HepG2 (cell line): ENCODE results near the gene LMBRD2. TPM values are rescaled to one million over a fixed set of nuclear protein-coding genes. Genes with fewer than 3 reads are reported as not detected.
A peak's percentile ranks its signal among the peaks of the same experiment; 100 is the strongest.

Experiments used
- CBX1 ChIP-seq: IDR thresholded peaks from one replicate; pipeline ENCODE4 v1.6.1; 2016; ENCODE audit warnings: antibody characterized with exemption, low read depth
- EZH2 ChIP-seq: conservative IDR thresholded peaks from 2 replicates; pipeline ENCODE4 v1.6.1; 2012; ENCODE audit warnings: mild to moderate bottlenecking, low read depth, low read length, moderate library complexity
- KDM2A ChIP-seq: sonication (generic); formaldehyde crosslinking; IDR thresholded peaks from 2 replicates; pipeline ENCODE4 v1.4.0; 2020; ENCODE audit warnings: low read depth, missing genetic modification reagents, borderline replicate concordance
- KDM5B ChIP-seq: sonication (generic); formaldehyde crosslinking; IDR thresholded peaks from 2 replicates; pipeline ENCODE4 v1.4.0; 2020; ENCODE audit warnings: missing genetic modification reagents, mild to moderate bottlenecking, borderline replicate concordance
- MAZ ChIP-seq, 2 experiments: sonication (generic) in 1 of 2; formaldehyde crosslinking in 1 of 2; IDR thresholded peaks; 2 replicates each; pipeline versions ENCODE4 v1.5.0 to v1.6.1; 2012 to 2020; ENCODE audit warnings: low read depth in 2 of 2, mild to moderate bottlenecking in 2 of 2, borderline replicate concordance in 1 of 2, improper control_type of control experiment in 1 of 2, low read length in 1 of 2, missing genetic modification reagents in 1 of 2, moderate library complexity in 1 of 2
- MTA3 ChIP-seq: sonication (generic); formaldehyde crosslinking; IDR thresholded peaks from 2 replicates; pipeline ENCODE4 v1.4.0; 2020; ENCODE audit warnings: missing genetic modification reagents
- PTBP1 ChIP-seq: fragments of 200-400 bp; formaldehyde crosslinking; IDR thresholded peaks from 2 replicates; pipeline ENCODE4 v1.6.1; 2018; ENCODE audit warnings: low read length, low read depth; ENCODE audit not compliant: poor library complexity, severe bottlenecking
- RARA ChIP-seq: IDR thresholded peaks from 2 replicates; pipeline ENCODE4 v1.6.1; 2016; ENCODE audit warnings: missing genetic modification reagents, missing compliant biosample characterization
- SKI ChIP-seq: fragments of 450-650 bp; IDR thresholded peaks from one replicate; pipeline ENCODE4 v1.6.1; 2018; ENCODE audit warnings: mild to moderate bottlenecking; ENCODE audit not compliant: partially characterized antibody
- TGIF2 ChIP-seq: IDR thresholded peaks from 2 replicates; pipeline ENCODE4 v1.6.1; 2016; ENCODE audit warnings: control low read depth, missing compliant biosample characterization
- ZNF20 ChIP-seq: sonication (generic); formaldehyde crosslinking; IDR thresholded peaks from 2 replicates; pipeline ENCODE4 v1.4.0; 2020; ENCODE audit warnings: mild to moderate bottlenecking, moderate library complexity, missing genetic modification reagents
- ZNF263 ChIP-seq: sonication (generic); formaldehyde crosslinking; IDR thresholded peaks from 2 replicates; pipeline ENCODE4 v1.4.0; 2020; ENCODE audit warnings: missing genetic modification reagents
- ZNF562 ChIP-seq: sonication (generic); formaldehyde crosslinking; IDR thresholded peaks from 2 replicates; pipeline ENCODE4 v1.8.0; 2022; ENCODE audit warnings: missing genetic modification reagents, borderline replicate concordance
- polyA plus RNA-seq, 8 experiments: library from polyadenylated mRNA; depleted of rRNA in 3 of 8; stranded (reverse) in 7 of 8; unstranded in 1 of 8; fragments of >200 nt; fragmentation: Illumina TruSeq in 4 of 8; extraction: Trizol in 4 of 8; gene quantifications; 2 replicates each; pipeline versions ENCODE4 v1.2.1 to v1.2.3, GENCODE V29; 2011 to 2016; ENCODE audit warnings: low read depth in 4 of 8, missing spikeins in 1 of 8, mixed read lengths in 1 of 8; ENCODE audit not compliant: insufficient read depth in 1 of 8
- total RNA-seq, 5 experiments: library from RNA; depleted of rRNA; stranded (reverse); fragments of >200 nt; fragmentation: Illumina TruSeq; extraction: Trizol; gene quantifications; 2 replicates each; pipeline ENCODE4 v1.2.3, GENCODE V29; 2016; ENCODE audit warnings: low read depth in 1 of 5
- TF ChIP-seq, protein P1 (sequence below): sonication (generic); formaldehyde crosslinking; IDR thresholded peaks from 2 replicates; pipeline ENCODE4 v1.4.0; 2020; ENCODE audit warnings: missing genetic modification reagents
- TF ChIP-seq, protein P2 (sequence below): sonication (generic); formaldehyde crosslinking; IDR thresholded peaks from 2 replicates; pipeline ENCODE4; 2020; ENCODE audit warnings: missing genetic modification reagents, mild to moderate bottlenecking, borderline replicate concordance
- TF ChIP-seq, protein P3 (sequence below), 2 experiments: sonication (generic) in 1 of 2; formaldehyde crosslinking in 1 of 2; IDR thresholded peaks; 2 replicates each; pipeline versions ENCODE4 v1.5.1 to v1.6.1; 2011 to 2020; ENCODE audit warnings: borderline replicate concordance in 1 of 2, low read depth in 1 of 2, low read length in 1 of 2, mild to moderate bottlenecking in 1 of 2, missing genetic modification reagents in 1 of 2, moderate library complexity in 1 of 2
- TF ChIP-seq, protein P4 (sequence below): sonication (generic); formaldehyde crosslinking; conservative IDR thresholded peaks from 2 replicates; pipeline ENCODE4 v1.5.0; 2020; ENCODE audit warnings: missing genetic modification reagents
- TF ChIP-seq, protein P5 (sequence below): IDR thresholded peaks from 2 replicates; pipeline ENCODE4 v1.6.1; 2016; ENCODE audit warnings: missing compliant biosample characterization, missing genetic modification reagents, borderline replicate concordance

LMBRD2 gene
- total and polyA plus RNA-seq, 2 of the 13 experiments (the other 11 are each of a cell fraction or from before 2014, with no cell fraction given): 2.0 to 4.7 TPM

DNA sequence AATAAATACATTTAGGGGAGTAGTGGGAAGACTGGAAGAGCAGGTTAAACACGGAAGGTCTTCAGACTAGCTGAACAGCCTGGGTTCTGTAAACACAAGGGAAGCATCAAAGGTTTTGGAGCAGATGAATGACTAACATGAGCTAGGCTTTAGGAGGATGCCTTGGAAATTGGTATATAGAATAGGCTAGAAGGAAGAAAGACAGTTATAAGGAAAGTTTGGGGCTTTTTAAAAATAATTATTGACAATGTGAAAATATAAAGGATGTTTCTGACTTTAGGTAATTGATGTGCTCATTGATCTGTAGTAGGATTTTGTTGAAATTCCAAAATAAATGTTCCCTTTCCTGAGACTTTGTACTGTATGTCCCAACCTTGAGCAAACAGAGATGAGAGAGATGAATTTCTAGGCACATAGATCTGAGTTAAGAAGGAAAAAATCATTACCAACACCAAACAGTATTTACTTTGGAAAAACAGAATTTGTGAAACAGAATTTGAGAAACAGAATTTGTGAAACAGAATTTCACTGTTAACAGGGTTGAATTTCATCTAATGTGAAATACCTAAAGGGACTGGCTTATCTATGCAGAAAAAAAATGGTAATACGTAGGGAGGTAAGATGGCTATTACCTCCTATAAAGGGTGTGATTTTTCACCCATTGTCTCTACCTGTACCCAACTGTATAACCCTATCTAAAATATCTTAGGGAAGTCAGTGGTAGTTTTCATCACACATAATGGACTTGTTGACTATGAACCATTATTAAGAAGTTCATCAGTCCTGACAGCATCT, 29.1 kb upstream of the LMBRD2 start (continued):
- TF ChIP-seq, protein P1, sequence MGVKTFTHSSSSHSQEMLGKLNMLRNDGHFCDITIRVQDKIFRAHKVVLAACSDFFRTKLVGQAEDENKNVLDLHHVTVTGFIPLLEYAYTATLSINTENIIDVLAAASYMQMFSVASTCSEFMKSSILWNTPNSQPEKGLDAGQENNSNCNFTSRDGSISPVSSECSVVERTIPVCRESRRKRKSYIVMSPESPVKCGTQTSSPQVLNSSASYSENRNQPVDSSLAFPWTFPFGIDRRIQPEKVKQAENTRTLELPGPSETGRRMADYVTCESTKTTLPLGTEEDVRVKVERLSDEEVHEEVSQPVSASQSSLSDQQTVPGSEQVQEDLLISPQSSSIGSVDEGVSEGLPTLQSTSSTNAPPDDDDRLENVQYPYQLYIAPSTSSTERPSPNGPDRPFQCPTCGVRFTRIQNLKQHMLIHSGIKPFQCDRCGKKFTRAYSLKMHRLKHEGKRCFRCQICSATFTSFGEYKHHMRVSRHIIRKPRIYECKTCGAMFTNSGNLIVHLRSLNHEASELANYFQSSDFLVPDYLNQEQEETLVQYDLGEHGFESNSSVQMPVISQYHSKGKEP: no peak
- TF ChIP-seq MAZ (IDR thresholded peaks at IDR 0.05; ENCODE audit: borderline replicate concordance, low read depth, low read length) (no peak), MAZ (CRISPR knock-in tag; IDR thresholded peaks at IDR 0.05; ENCODE audit: low read depth) (0 out of 2 replicates have a peak, but pooled peaks have one; percentile 22), CBX1 (no peak), KDM5B (no peak), ZNF263 (CRISPR knock-in tag) (no peak), ZNF562 (CRISPR knock-in tag) (no peak), PTBP1 (no peak), ZNF20 (CRISPR knock-in tag) (no peak), MTA3 (CRISPR knock-in tag) (no peak), SKI (no peak), TGIF2 (CRISPR knock-in tag) (no peak), RARA (CRISPR knock-in tag) (peak; percentile 77), EZH2 (no peak), KDM2A (no peak)
- TF ChIP-seq, protein P2, sequence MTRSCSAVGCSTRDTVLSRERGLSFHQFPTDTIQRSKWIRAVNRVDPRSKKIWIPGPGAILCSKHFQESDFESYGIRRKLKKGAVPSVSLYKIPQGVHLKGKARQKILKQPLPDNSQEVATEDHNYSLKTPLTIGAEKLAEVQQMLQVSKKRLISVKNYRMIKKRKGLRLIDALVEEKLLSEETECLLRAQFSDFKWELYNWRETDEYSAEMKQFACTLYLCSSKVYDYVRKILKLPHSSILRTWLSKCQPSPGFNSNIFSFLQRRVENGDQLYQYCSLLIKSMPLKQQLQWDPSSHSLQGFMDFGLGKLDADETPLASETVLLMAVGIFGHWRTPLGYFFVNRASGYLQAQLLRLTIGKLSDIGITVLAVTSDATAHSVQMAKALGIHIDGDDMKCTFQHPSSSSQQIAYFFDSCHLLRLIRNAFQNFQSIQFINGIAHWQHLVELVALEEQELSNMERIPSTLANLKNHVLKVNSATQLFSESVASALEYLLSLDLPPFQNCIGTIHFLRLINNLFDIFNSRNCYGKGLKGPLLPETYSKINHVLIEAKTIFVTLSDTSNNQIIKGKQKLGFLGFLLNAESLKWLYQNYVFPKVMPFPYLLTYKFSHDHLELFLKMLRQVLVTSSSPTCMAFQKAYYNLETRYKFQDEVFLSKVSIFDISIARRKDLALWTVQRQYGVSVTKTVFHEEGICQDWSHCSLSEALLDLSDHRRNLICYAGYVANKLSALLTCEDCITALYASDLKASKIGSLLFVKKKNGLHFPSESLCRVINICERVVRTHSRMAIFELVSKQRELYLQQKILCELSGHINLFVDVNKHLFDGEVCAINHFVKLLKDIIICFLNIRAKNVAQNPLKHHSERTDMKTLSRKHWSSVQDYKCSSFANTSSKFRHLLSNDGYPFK (CRISPR knock-in tag): no peak
- TF ChIP-seq, protein P3, sequence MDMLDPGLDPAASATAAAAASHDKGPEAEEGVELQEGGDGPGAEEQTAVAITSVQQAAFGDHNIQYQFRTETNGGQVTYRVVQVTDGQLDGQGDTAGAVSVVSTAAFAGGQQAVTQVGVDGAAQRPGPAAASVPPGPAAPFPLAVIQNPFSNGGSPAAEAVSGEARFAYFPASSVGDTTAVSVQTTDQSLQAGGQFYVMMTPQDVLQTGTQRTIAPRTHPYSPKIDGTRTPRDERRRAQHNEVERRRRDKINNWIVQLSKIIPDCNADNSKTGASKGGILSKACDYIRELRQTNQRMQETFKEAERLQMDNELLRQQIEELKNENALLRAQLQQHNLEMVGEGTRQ (IDR thresholded peaks at IDR 0.05; ENCODE audit: low read depth, low read length): no peak
- TF ChIP-seq, protein P3 (CRISPR knock-in tag; IDR thresholded peaks at IDR 0.05; ENCODE audit: borderline replicate concordance): no peak
- TF ChIP-seq, protein P4, sequence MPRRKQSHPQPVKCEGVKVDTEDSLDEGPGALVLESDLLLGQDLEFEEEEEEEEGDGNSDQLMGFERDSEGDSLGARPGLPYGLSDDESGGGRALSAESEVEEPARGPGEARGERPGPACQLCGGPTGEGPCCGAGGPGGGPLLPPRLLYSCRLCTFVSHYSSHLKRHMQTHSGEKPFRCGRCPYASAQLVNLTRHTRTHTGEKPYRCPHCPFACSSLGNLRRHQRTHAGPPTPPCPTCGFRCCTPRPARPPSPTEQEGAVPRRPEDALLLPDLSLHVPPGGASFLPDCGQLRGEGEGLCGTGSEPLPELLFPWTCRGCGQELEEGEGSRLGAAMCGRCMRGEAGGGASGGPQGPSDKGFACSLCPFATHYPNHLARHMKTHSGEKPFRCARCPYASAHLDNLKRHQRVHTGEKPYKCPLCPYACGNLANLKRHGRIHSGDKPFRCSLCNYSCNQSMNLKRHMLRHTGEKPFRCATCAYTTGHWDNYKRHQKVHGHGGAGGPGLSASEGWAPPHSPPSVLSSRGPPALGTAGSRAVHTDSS: no peak
- TF ChIP-seq, protein P5, sequence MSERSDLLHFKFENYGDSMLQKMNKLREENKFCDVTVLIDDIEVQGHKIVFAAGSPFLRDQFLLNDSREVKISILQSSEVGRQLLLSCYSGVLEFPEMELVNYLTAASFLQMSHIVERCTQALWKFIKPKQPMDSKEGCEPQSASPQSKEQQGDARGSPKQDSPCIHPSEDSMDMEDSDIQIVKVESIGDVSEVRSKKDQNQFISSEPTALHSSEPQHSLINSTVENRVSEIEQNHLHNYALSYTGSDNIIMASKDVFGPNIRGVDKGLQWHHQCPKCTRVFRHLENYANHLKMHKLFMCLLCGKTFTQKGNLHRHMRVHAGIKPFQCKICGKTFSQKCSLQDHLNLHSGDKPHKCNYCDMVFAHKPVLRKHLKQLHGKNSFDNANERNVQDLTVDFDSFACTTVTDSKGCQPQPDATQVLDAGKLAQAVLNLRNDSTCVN (CRISPR knock-in tag): no peak
